GM19324 (cell line): ENCODE measurements around the gene FBXO28.
"Not testable (repeated sequence)": the region's sequence is repeated elsewhere in the genome, so short reads cannot be mapped to it uniquely, and the experiment has no call there.

Experiments
- ATAC-seq: cut with Tn5 transposase; IDR thresholded peaks from one replicate; pipeline ENCODE4 v1.9.1; 2021; ENCODE audit warnings: mild to moderate bottlenecking, moderate library complexity; ENCODE audit not compliant: unreplicated experiment, low FRiP score

The FBXO28 gene

GRCh38 chr1:224183591-224184312, 69.8 kb downstream of the FBXO28 start:
- ATAC-seq, result peak; percentile 65

- ATAC-seq, result no peak
Observed at GRCh38 chr1:224185208-224185607, 71.3 kb downstream of the FBXO28 start.

- no peak for ATAC-seq
Observed at GRCh38 chr1:224188286-224188685, 74.4 kb downstream of the FBXO28 start.

GRCh38 chr1:224189561-224189960, 75.7 kb downstream of the FBXO28 start:
- no peak for ATAC-seq

- ATAC-seq, result no peak
Observed at GRCh38 chr1:224192082-224192788, 78.3 kb downstream of the FBXO28 start.

GRCh38 chr1:224193319-224193966, 79.5 kb downstream of the FBXO28 start:
- ATAC-seq, result no peak

- ATAC-seq, result no peak
Observed at GRCh38 chr1:224196813-224197600, 83.1 kb downstream of the FBXO28 start.

GRCh38 chr1:224198572-224198971, 84.7 kb downstream of the FBXO28 start:
- ATAC-seq, result no peak

GRCh38 chr1:224199679-224200078, 85.8 kb downstream of the FBXO28 start:
- ATAC-seq, result no peak

GRCh38 chr1:224201383-224201782, 87.5 kb downstream of the FBXO28 start:
- no peak for ATAC-seq

- no peak for ATAC-seq
Observed at GRCh38 chr1:224201853-224202252, 87.9 kb downstream of the FBXO28 start.

- no peak for ATAC-seq
Observed at GRCh38 chr1:224203243-224204016, 89.5 kb downstream of the FBXO28 start.

GRCh38 chr1:224205438-224205840, 91.5 kb downstream of the FBXO28 start:
- no peak for ATAC-seq

- ATAC-seq, result not testable (repeated sequence)
Observed at GRCh38 chr1:224205931-224206538, 92.1 kb downstream of the FBXO28 start.

GRCh38 chr1:224211206-224211962, 97.5 kb downstream of the FBXO28 start:
- ATAC-seq, result no peak
